ENCODE results near the gene BUB1. TPM values are rescaled to one million over a fixed set of nuclear protein-coding genes. Genes with fewer than 3 reads are reported as not detected.

BUB1 gene
- total and polyA plus RNA-seq, 9 of the 15 experiments (the other 6 are each of a cell fraction or from before 2014, with no cell fraction given) = 73.4 to 247 (median 118) TPM

GRCh38 chr2:110707386-110707965, 29.6 kb upstream of the BUB1 start:
- no peak overlapping the region for H3K4me3 ChIP-seq
- no peak overlapping the region for H3K4me2 ChIP-seq (ENCODE audit: insufficient read depth, low read length)
- no peaks in the 10 kb centered on the region for H3K79me2 ChIP-seq (ENCODE audit: control insufficient read depth, insufficient read depth, low read length)
- ChIA-PET POLR2A (interaction anchor here (0.8 kb wide), 1 partner anchor 29 kb away, joined by 3 read pairs; the partner anchor contains the start of gene BUB1), CTCF (ENCODE audit: low intra/inter-chr PET ratio) (no interaction called here)
- DNase-seq (ENCODE audit: extremely low read depth in 1 of 4, low spot score in 3 of 4) (no peak), ATAC-seq (no peak), FAIRE-seq (no peak)
- H3K9ac ChIP-seq (ENCODE audit: insufficient read depth in 1 of 2, low read depth in 2 of 2, low read length in 2 of 2) = no peak overlapping the region
- intact Hi-C loops (cut with micrococcal nuclease) = no loop called here
- no peaks in the 10 kb centered on the region for H3K9me3 ChIP-seq (replicated peaks; ENCODE audit: control insufficient read depth, insufficient read depth, low read depth, low read length)
- WGBS (ENCODE audit: insufficient coverage, low coverage, missing lambda C conversion rate) = 0% methylated on average over 1 of the region's 1 CpG
- H2AFZ ChIP-seq (ENCODE audit: low read depth, low read length) = no peak overlapping the region
- TF ChIP-seq ZNF79 (CRISPR knock-in tag; IDR thresholded peaks at IDR 0.05; ENCODE audit: low read depth) (no peak), ZBTB33 (CRISPR knock-in tag; IDR thresholded peaks at IDR 0.05) (no peak), GTF2A2 (tag; IDR thresholded peaks at IDR 0.05) (no peak), MYC (IDR thresholded peaks at IDR 0.05; ENCODE audit: low read depth, low read length) (no peak), MYC (CRISPR knock-in tag; IDR thresholded peaks at IDR 0.05; ENCODE audit: borderline replicate concordance, low read depth) (no peak), KAT7 (CRISPR knock-in tag; IDR thresholded peaks at IDR 0.05; ENCODE audit: borderline replicate concordance) (no peak), SRF (CRISPR knock-in tag; IDR thresholded peaks at IDR 0.05) (no peak), ATF4 (CRISPR knock-in tag; IDR thresholded peaks at IDR 0.05) (no peak), ELF2 (CRISPR knock-in tag; IDR thresholded peaks at IDR 0.05) (no peak), PATZ1 (CRISPR knock-in tag; IDR thresholded peaks at IDR 0.05; ENCODE audit: borderline replicate concordance) (no peak), LARP7 (IDR thresholded peaks at IDR 0.05) (no peak)
- peaks cover 0 to 8% of the 10 kb centered on the region in 2 experiments; a peak in 1 of 5 replicates for H3K27me3 ChIP-seq (ENCODE audit: control insufficient read depth in 2 of 2, insufficient read depth in 2 of 2, low read length in 2 of 2)
- no peaks in the 10 kb centered on the region for H3K4me1 ChIP-seq (replicated peaks in 1 of 2; ENCODE audit: control insufficient read depth in 2 of 2, insufficient read depth in 2 of 2, low read length in 2 of 2)
- no peak overlapping the region for H3K27ac ChIP-seq (ENCODE audit: extremely low read depth, low read depth, low read length)
- H3K36me3 ChIP-seq (ENCODE audit: control insufficient read depth, insufficient read depth, low read length) = no peaks in the 10 kb centered on the region
- H3K9me1 ChIP-seq (ENCODE audit: control insufficient read depth, insufficient read depth, low read length) = no peaks in the 10 kb centered on the region
- in situ Hi-C loops (cut with MboI) = no loop called here
- H4K20me1 ChIP-seq (replicated peaks; ENCODE audit: control insufficient read depth, insufficient read depth, low read length) = no peaks in the 10 kb centered on the region
- BruUV-seq (replicated peaks) = no TSS peak

Data from K562 (cell line).